Measurements from ENCODE around the gene SLC51A. TPM values are rescaled to one million over a fixed set of nuclear protein-coding genes. Genes with fewer than 3 reads are reported as not detected.

SLC51A gene
- total RNA-seq, 1 experiment from 2014 or later = not detected

DNA sequence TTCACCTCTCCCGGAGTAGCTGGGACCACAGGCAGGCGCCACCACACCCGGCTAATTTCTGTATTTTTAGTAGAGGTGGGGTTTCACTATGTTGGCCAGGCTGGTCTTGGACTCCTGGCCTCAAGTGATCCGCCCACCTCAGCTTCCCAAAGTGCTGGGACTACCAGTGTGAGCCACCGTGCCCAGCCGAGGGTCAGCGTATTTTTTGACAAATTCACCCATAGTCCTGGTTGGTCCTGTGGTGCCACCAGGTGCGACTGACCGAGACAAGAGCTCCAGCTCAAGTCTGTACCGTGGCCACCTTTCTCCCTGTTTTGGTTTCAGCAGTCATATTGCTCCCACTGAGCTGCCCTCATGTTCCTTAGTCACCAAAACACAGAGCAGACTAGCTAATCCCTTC is 8.8 kb downstream of the SLC51A start:
- DNase-seq = no peak
- H3K36me3 Mint-ChIP-seq (ENCODE audit: insufficient read depth, unreplicated experiment) = peaks cover 14% of the 10 kb centered on the region
- ChIA-PET POLR2A (no interaction called here), CTCF (interaction anchor here (0.6 kb wide), 1 partner anchor 207 kb away, joined by 3 read pairs; the partner anchor contains the start of gene UBXN7)
- no peak overlapping the region for H3K27ac Mint-ChIP-seq (ENCODE audit: unreplicated experiment)
- Histone ChIP-seq H3K27me3 (replicated peaks; ENCODE audit: control insufficient read depth, insufficient read depth, low read length) (no peaks in the 10 kb centered on the region), H3K36me3 (ENCODE audit: control insufficient read depth, insufficient read depth, low read length) (no peaks in the 10 kb centered on the region), H3K4me3 (ENCODE audit: low read depth, low read length) (no peak overlapping the region), H3K4me1 (no peaks in the 10 kb centered on the region), H3K9me3 (no peaks in the 10 kb centered on the region)
- no TSS peak for BruUV-seq (replicated peaks)
- intact Hi-C loops (cut with micrococcal nuclease; ENCODE audit: unreplicated experiment) = no loop called here
- no peaks in the 10 kb centered on the region for H3K27me3 Mint-ChIP-seq (ENCODE audit: insufficient read depth, unreplicated experiment)
- H3K4me3 Mint-ChIP-seq (ENCODE audit: unreplicated experiment) = no peak overlapping the region
- TF ChIP-seq, protein P1, sequence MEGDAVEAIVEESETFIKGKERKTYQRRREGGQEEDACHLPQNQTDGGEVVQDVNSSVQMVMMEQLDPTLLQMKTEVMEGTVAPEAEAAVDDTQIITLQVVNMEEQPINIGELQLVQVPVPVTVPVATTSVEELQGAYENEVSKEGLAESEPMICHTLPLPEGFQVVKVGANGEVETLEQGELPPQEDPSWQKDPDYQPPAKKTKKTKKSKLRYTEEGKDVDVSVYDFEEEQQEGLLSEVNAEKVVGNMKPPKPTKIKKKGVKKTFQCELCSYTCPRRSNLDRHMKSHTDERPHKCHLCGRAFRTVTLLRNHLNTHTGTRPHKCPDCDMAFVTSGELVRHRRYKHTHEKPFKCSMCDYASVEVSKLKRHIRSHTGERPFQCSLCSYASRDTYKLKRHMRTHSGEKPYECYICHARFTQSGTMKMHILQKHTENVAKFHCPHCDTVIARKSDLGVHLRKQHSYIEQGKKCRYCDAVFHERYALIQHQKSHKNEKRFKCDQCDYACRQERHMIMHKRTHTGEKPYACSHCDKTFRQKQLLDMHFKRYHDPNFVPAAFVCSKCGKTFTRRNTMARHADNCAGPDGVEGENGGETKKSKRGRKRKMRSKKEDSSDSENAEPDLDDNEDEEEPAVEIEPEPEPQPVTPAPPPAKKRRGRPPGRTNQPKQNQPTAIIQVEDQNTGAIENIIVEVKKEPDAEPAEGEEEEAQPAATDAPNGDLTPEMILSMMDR (IDR thresholded peaks at IDR 0.05; ENCODE audit: insufficient read depth in 1 of 2, low read depth in 1 of 2, low read length in 1 of 2, severe bottlenecking in 1 of 2, unreplicated experiment in 1 of 2) = no peak
- no peaks in the 10 kb centered on the region for H3K4me1 Mint-ChIP-seq (ENCODE audit: low read depth, unreplicated experiment)
- H3K9me3 Mint-ChIP-seq (ENCODE audit: unreplicated experiment) = no peaks in the 10 kb centered on the region

DNA sequence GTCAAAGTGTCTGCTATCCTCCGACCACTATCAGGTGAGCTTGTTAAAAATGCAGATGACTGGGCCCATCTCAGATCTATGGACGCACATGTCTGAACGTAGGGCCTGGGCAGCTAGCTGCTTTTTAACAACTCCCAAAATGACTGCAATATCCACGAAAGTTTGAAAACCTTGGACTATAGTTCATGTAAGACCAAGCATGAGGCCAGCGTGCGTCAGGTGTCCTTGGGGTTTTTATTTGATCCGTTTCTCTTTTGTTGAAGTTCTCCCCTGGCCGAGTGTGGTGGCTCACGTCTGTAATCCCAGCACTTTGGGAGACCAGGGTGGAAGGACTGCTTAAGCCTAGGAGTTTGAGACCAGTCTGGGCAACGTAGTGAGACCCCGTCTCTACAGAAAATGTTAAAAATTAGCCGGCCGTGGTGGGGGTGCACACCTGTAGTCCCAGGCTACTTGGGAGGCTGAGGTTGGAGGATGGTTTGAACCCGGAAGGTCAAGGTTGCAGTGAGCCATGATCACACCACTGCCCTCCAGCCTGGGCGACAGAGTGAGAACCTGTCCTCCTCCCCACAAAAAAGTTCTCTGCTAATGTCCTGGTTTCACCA is 9.5 kb downstream of the SLC51A start:
- H3K27me3 ChIP-seq (replicated peaks; ENCODE audit: control insufficient read depth, insufficient read depth, low read length) = no peaks in the 10 kb centered on the region
- no peak overlapping the region for H3K4me3 ChIP-seq (ENCODE audit: low read depth, low read length)
- TF ChIP-seq, protein P1 (IDR thresholded peaks at IDR 0.05; ENCODE audit: insufficient read depth in 1 of 2, low read depth in 1 of 2, low read length in 1 of 2, severe bottlenecking in 1 of 2, unreplicated experiment in 1 of 2) = no peak
- no peak overlapping the region for H3K27ac Mint-ChIP-seq (ENCODE audit: unreplicated experiment)
- no peak for DNase-seq
- no peaks in the 10 kb centered on the region for H3K4me1 Mint-ChIP-seq (ENCODE audit: low read depth, unreplicated experiment)
- no peaks in the 10 kb centered on the region for H3K36me3 ChIP-seq (ENCODE audit: control insufficient read depth, insufficient read depth, low read length)
- CTCF ChIA-PET = interaction anchor here (0.6 kb wide), 1 partner anchor 207 kb away, joined by 3 read pairs; the partner anchor contains the start of gene UBXN7
- intact Hi-C loops (cut with micrococcal nuclease; ENCODE audit: unreplicated experiment) = no loop called here
- no peak overlapping the region for H3K4me3 Mint-ChIP-seq (ENCODE audit: unreplicated experiment)
- no peaks in the 10 kb centered on the region for H3K9me3 Mint-ChIP-seq (ENCODE audit: unreplicated experiment)
- POLR2A ChIA-PET = no interaction called here
- BruUV-seq (replicated peaks) = no TSS peak
- no peaks in the 10 kb centered on the region for H3K27me3 Mint-ChIP-seq (ENCODE audit: insufficient read depth, unreplicated experiment)
- no peaks in the 10 kb centered on the region for H3K4me1 ChIP-seq
- no peaks in the 10 kb centered on the region for H3K9me3 ChIP-seq
- H3K36me3 Mint-ChIP-seq (ENCODE audit: insufficient read depth, unreplicated experiment) = peaks cover 14% of the 10 kb centered on the region

- no peaks in the 10 kb centered on the region for H3K4me1 ChIP-seq
- H3K4me3 ChIP-seq (ENCODE audit: low read depth, low read length) = no peak overlapping the region
- ChIA-PET POLR2A (no interaction called here), CTCF (no interaction called here)
- no peaks in the 10 kb centered on the region for H3K4me1 Mint-ChIP-seq (ENCODE audit: low read depth, unreplicated experiment)
- intact Hi-C loops (cut with micrococcal nuclease; ENCODE audit: unreplicated experiment) = no loop called here
- H3K9me3 ChIP-seq = no peaks in the 10 kb centered on the region
- no peak for DNase-seq
- H3K27ac Mint-ChIP-seq (ENCODE audit: unreplicated experiment) = no peak overlapping the region
- peaks cover 14% of the 10 kb centered on the region for H3K36me3 Mint-ChIP-seq (ENCODE audit: insufficient read depth, unreplicated experiment)
- TF ChIP-seq, protein P1 (IDR thresholded peaks at IDR 0.05; ENCODE audit: insufficient read depth in 1 of 2, low read depth in 1 of 2, low read length in 1 of 2, severe bottlenecking in 1 of 2, unreplicated experiment in 1 of 2) = no peak
- H3K36me3 ChIP-seq (ENCODE audit: control insufficient read depth, insufficient read depth, low read length) = no peaks in the 10 kb centered on the region
- no peaks in the 10 kb centered on the region for H3K27me3 Mint-ChIP-seq (ENCODE audit: insufficient read depth, unreplicated experiment)
- BruUV-seq (replicated peaks) = no TSS peak
- no peaks in the 10 kb centered on the region for H3K27me3 ChIP-seq (replicated peaks; ENCODE audit: control insufficient read depth, insufficient read depth, low read length)
- no peak overlapping the region for H3K4me3 Mint-ChIP-seq (ENCODE audit: unreplicated experiment)
- H3K9me3 Mint-ChIP-seq (ENCODE audit: unreplicated experiment) = no peaks in the 10 kb centered on the region
These were observed 10.8 kb downstream of the SLC51A start for GRCh38 chr3:196227121-196227561.
